K562 (cell line): ENCODE measurements around the gene USP31. TPM values are rescaled to one million over a fixed set of nuclear protein-coding genes. Genes with fewer than 3 reads are reported as not detected.

Experiments
- ATAC-seq: fragments of 200-7000 bp; cut with Tn5 transposase; 3 replicates; pipeline ENCODE4 v1.9.1; 2020; ENCODE audit warnings: moderate library complexity
- BruUV-seq: library from RNA; stranded (reverse); fragments of 400-500 nt; replicated peaks from 2 replicates; lab custom pipeline; 2021; lab: Mats Ljungman, UMichigan
- CTCF ChIA-PET: fragments of 300-600 bp; formaldehyde crosslinking; extraction: SDS; loops from one replicate; lab custom pipeline; 2021; ENCODE audit warnings: low intra/inter-chr PET ratio; lab: Yijun Ruan, JAX
- POLR2A ChIA-PET: fragments of 300-600, 350-650 bp; sonication (Branson Sonifier 250); formaldehyde crosslinking; extraction: SDS; loops from one replicate; lab custom pipeline; 2021; ENCODE audit warnings: antibody characterized with exemption, inconsistent platforms; lab: Yijun Ruan, JAX
- DNase-seq, 4 experiments: peaks; one replicate each; pipeline versions ENCODE4 v3.0.0 to v3.0.0-alpha.2; 2011 to 2018; ENCODE audit warnings: low spot score in 3 of 4, mixed read lengths in 3 of 4; ENCODE audit errors: extremely low read depth in 1 of 4
- FAIRE-seq: peaks from 2 replicates; lab custom pipeline; 2011; peaks lifted over from hg19 to GRCh38; lab: Jason Lieb, UNC
- H2AFZ ChIP-seq: 2 replicates; pipeline ENCODE4 v1.6.0; 2011; ENCODE audit warnings: low read depth, low read length, control low read depth, inconsistent platforms
- H3K27ac ChIP-seq: fragments of 200-600 bp; 3 replicates; pipeline ENCODE4 v1.8.0; 2011; ENCODE audit warnings: low read depth, mild to moderate bottlenecking, control low read depth, inconsistent platforms, low read length, moderate library complexity, mixed read lengths; ENCODE audit errors: extremely low read depth
- H3K27me3 ChIP-seq, 2 experiments: fragments of 300-600 bp in 1 of 2; 2 replicates in 1 of 2; 3 replicates in 1 of 2; pipeline versions ENCODE4 v1.6.0 to v1.8.0; 2011; ENCODE audit warnings: inconsistent platforms in 2 of 2, low read length in 2 of 2, mild to moderate bottlenecking in 1 of 2, mixed read lengths in 1 of 2, moderate library complexity in 1 of 2; ENCODE audit not compliant: control insufficient read depth in 2 of 2, insufficient read depth in 2 of 2
- H3K36me3 ChIP-seq: fragments of 300-600 bp; 3 replicates; pipeline ENCODE4 v1.8.0; 2011; ENCODE audit warnings: mild to moderate bottlenecking, low read length, inconsistent platforms; ENCODE audit not compliant: control insufficient read depth, insufficient read depth
- H3K4me1 ChIP-seq, 2 experiments: fragments of 200-600 bp in 1 of 2; replicated peaks in 1 of 2; 2 replicates in 1 of 2; 3 replicates in 1 of 2; pipeline versions ENCODE4 v1.5.1 to v1.8.0; 2011; ENCODE audit warnings: inconsistent platforms in 2 of 2, low read length in 2 of 2, mild to moderate bottlenecking in 1 of 2, mixed read lengths in 1 of 2, moderate library complexity in 1 of 2; ENCODE audit not compliant: control insufficient read depth in 2 of 2, insufficient read depth in 2 of 2
- H3K4me2 ChIP-seq: 2 replicates; pipeline ENCODE4 v1.6.1; 2011; ENCODE audit warnings: low read length, control low read depth, inconsistent platforms, mixed read lengths; ENCODE audit not compliant: insufficient read depth
- H3K4me3 ChIP-seq: fragments of 200-600 bp; sonication (generic), shearing (Covaris generic); 2 replicates; pipeline ENCODE4 v1.5.1; 2016; ENCODE audit warnings: control low read depth, inconsistent platforms
- H3K79me2 ChIP-seq: fragments of 200-600 bp; 3 replicates; pipeline ENCODE4 v1.8.0; 2011; ENCODE audit warnings: low read length, inconsistent platforms; ENCODE audit not compliant: control insufficient read depth, insufficient read depth
- H3K9ac ChIP-seq, 2 experiments: 2 replicates each; pipeline versions ENCODE4 v1.6.0 to v1.6.1; 2011; ENCODE audit warnings: low read depth in 2 of 2, low read length in 2 of 2, control low read depth in 1 of 2, inconsistent platforms in 1 of 2, mild to moderate bottlenecking in 1 of 2, mixed read lengths in 1 of 2; ENCODE audit not compliant: insufficient read depth in 1 of 2
- H3K9me1 ChIP-seq: one replicate; pipeline ENCODE4 v1.6.0; 2011; ENCODE audit warnings: inconsistent platforms, mild to moderate bottlenecking, low read length, moderate library complexity; ENCODE audit not compliant: control insufficient read depth, insufficient read depth
- H3K9me3 ChIP-seq: replicated peaks from 2 replicates; pipeline ENCODE4 v1.5.1; 2011; ENCODE audit warnings: low read depth, low read length, inconsistent platforms; ENCODE audit not compliant: control insufficient read depth, insufficient read depth
- H4K20me1 ChIP-seq: replicated peaks from 2 replicates; pipeline ENCODE4 v1.6.1; 2011; ENCODE audit warnings: low read length, inconsistent platforms, mixed read lengths; ENCODE audit not compliant: control insufficient read depth, insufficient read depth
- HDAC6 ChIP-seq: IDR thresholded peaks from 2 replicates; pipeline ENCODE4 v1.6.1; 2012; ENCODE audit warnings: low read depth, mild to moderate bottlenecking, control low read depth, inconsistent platforms, low read length, moderate library complexity
- TAL1 ChIP-seq: fragments of 450-650 bp; IDR thresholded peaks from 2 replicates; pipeline ENCODE4 v1.6.1; 2016; ENCODE audit warnings: mild to moderate bottlenecking
- YY1 ChIP-seq, 3 experiments: IDR thresholded peaks; 2 replicates each; pipeline ENCODE4 v1.6.1; 2011; ENCODE audit warnings: low read length in 2 of 3, mild to moderate bottlenecking in 2 of 3, moderate library complexity in 2 of 3, borderline replicate concordance in 1 of 3, control low read depth in 1 of 3, low read depth in 1 of 3; ENCODE audit not compliant: insufficient read depth in 3 of 3, insufficient replicate concordance in 2 of 3, control insufficient read depth in 1 of 3, insufficient read length in 1 of 3; ENCODE audit errors: extremely low read depth in 1 of 3
- ZNF274 ChIP-seq: IDR thresholded peaks from 2 replicates; pipeline ENCODE4 v1.6.1; 2011; ENCODE audit warnings: low read depth, mild to moderate bottlenecking, low read length, moderate library complexity, borderline replicate concordance
- WGBS: fragments of 100-300 bp; shearing (Covaris generic); methylation state at CpG from one replicate; pipeline ENCODE4 v1.1.6; 2016; ENCODE audit warnings: low coverage, mixed read lengths; ENCODE audit not compliant: insufficient coverage; ENCODE audit errors: missing lambda C conversion rate; 5-methylcytosine and 5-hydroxymethylcytosine counted together
- in situ Hi-C: fragments of 300-500 bp; cut with MboI; formaldehyde crosslinking; loops from 4 replicates; pipeline ENCODE4 v1.15.0; 2018; ENCODE audit warnings: inconsistent platforms, mixed read lengths
- intact Hi-C: fragments of 100-400 bp; cut with micrococcal nuclease; formaldehyde crosslinking; loops from 2 replicates; pipeline ENCODE4 v1.14.2; 2022
- polyA plus RNA-seq, 8 experiments: library from polyadenylated mRNA; depleted of rRNA in 4 of 8; stranded (reverse) in 5 of 8; unstranded in 3 of 8; fragments of >200 nt; fragmentation: Nextera tagmentation in 2 of 8; fragmentation: Illumina TruSeq in 1 of 8; extraction: Ambion mirVana in 2 of 8; extraction: Trizol in 1 of 8; gene quantifications; 2 replicates each; pipeline versions ENCODE4 v1.2.1 to v1.2.3, GENCODE V29; 2011 to 2014; ENCODE audit warnings: inconsistent platforms in 1 of 8, missing spikeins in 1 of 8
- total RNA-seq, 7 experiments: library from RNA; depleted of rRNA in 6 of 7; stranded (reverse); fragments of >200 nt in 6 of 7; fragmentation: Illumina TruSeq in 2 of 7; extraction: Trizol in 2 of 7; gene quantifications; 2 replicates each; pipeline versions ENCODE4 v1.2.1 to v1.2.3, GENCODE V29; 2011 to 2021; ENCODE audit warnings: low replicate concordance in 1 of 7
- TF ChIP-seq, protein P1 (sequence below): fragments of 450-650 bp; IDR thresholded peaks from 2 replicates; pipeline ENCODE4 v1.6.1; 2014; ENCODE audit warnings: low read depth, mild to moderate bottlenecking, moderate library complexity, borderline replicate concordance
- TF ChIP-seq, protein P2 (sequence below): fragments of 250-450 bp; sonication (Bioruptor Pico); IDR thresholded peaks from 2 replicates; pipeline ENCODE4 v1.8.0; 2021; ENCODE audit warnings: moderate library complexity, mild to moderate bottlenecking, inconsistent platforms

Gene USP31
- total and polyA plus RNA-seq, 9 of the 15 experiments (the other 6 are each of a cell fraction or from before 2014, with no cell fraction given) = 0.56 to 4.9 (median 2.9) TPM

DNA sequence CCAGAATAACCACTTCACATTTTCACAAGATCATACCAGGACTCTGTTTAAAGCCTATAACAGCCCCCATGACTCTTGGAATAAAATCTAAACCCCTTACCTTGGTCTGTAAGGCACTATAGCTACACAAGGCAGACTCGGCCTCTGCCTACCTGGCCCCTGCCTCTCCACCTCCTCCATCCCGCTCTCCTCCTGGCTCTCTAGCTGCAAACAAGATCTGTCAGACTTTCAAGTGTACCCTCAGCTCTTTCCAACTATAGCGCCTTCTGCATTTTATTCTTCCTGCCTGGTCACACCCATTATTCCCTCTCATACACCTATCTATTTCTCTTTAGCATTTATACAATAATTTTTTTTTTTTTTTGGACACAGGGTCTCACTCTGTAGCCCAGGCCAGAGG lies 8.2 kb downstream of the USP31 start:
- Histone ChIP-seq H3K9me1 (no peaks in the 10 kb centered on the region), H3K4me3 (no peak overlapping the region), H3K9me3 (no peaks in the 10 kb centered on the region), H2AFZ (no peak overlapping the region), H3K27me3 (no peaks in the 10 kb centered on the region), H3K4me1 (peaks cover 0 to 11% of the 10 kb centered on the region in 2 experiments; a peak in 3 of 5 replicates), H3K27ac (no peak overlapping the region), H3K36me3 (no peaks in the 10 kb centered on the region; the same call in 2 of the 3 replicates), H3K79me2 (peaks cover 25% of the 10 kb centered on the region), H4K20me1 (peaks cover 16% of the 10 kb centered on the region), H3K9ac (no peak overlapping the region), H3K4me2 (no peak overlapping the region)
- FAIRE-seq = no peak
- no peak for TF ChIP-seq TAL1
- no peak for TF ChIP-seq ZNF274
- no peak for TF ChIP-seq HDAC6
- no peak for TF ChIP-seq YY1 (IDR thresholded peaks at IDR 0.05; ENCODE audit: borderline replicate concordance in 1 of 3, control insufficient read depth in 1 of 3, extremely low read depth in 1 of 3, insufficient read depth in 3 of 3, insufficient read length in 1 of 3, insufficient replicate concordance in 2 of 3, low read depth in 1 of 3, low read length in 2 of 3)
- TF ChIP-seq, protein P1, sequence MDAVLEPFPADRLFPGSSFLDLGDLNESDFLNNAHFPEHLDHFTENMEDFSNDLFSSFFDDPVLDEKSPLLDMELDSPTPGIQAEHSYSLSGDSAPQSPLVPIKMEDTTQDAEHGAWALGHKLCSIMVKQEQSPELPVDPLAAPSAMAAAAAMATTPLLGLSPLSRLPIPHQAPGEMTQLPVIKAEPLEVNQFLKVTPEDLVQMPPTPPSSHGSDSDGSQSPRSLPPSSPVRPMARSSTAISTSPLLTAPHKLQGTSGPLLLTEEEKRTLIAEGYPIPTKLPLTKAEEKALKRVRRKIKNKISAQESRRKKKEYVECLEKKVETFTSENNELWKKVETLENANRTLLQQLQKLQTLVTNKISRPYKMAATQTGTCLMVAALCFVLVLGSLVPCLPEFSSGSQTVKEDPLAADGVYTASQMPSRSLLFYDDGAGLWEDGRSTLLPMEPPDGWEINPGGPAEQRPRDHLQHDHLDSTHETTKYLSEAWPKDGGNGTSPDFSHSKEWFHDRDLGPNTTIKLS = no peak
- TF ChIP-seq, protein P2, sequence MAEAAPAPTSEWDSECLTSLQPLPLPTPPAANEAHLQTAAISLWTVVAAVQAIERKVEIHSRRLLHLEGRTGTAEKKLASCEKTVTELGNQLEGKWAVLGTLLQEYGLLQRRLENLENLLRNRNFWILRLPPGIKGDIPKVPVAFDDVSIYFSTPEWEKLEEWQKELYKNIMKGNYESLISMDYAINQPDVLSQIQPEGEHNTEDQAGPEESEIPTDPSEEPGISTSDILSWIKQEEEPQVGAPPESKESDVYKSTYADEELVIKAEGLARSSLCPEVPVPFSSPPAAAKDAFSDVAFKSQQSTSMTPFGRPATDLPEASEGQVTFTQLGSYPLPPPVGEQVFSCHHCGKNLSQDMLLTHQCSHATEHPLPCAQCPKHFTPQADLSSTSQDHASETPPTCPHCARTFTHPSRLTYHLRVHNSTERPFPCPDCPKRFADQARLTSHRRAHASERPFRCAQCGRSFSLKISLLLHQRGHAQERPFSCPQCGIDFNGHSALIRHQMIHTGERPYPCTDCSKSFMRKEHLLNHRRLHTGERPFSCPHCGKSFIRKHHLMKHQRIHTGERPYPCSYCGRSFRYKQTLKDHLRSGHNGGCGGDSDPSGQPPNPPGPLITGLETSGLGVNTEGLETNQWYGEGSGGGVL (CRISPR knock-in tag) = no peak
- ATAC-seq = no peak
- CTCF ChIA-PET = no interaction called here
- BruUV-seq = no TSS peak
- WGBS = 70% methylated on average over 3 of the region's 3 CpGs
- in situ Hi-C loops = no loop called here
- POLR2A ChIA-PET = interaction anchor here (0.6 kb wide), 1 partner anchor 8 kb away, joined by 6 read pairs; no protein-coding TSS in a partner anchor
- intact Hi-C loops = no loop called here
- DNase-seq = no peak
